SU-DHL-6 (cell line): ENCODE results near the gene KAT6B.

Experiments
- H2AFZ ChIP-seq: fragments of 200-600 bp; sonication (generic); 2 replicates; pipeline ENCODE4 v1.6.1; 2014; ENCODE audit warnings: low read depth, mild to moderate bottlenecking, moderate library complexity, mixed read lengths, antibody characterized with exemption, low read length; ENCODE audit not compliant: severe bottlenecking
- H3F3A ChIP-seq: fragments of 200-600 bp; shearing (Covaris generic); 2 replicates; pipeline ENCODE4 v1.6.0; 2016; ENCODE audit warnings: antibody characterized with exemption, mild to moderate bottlenecking; ENCODE audit not compliant: insufficient read depth
- H3K27ac ChIP-seq: fragments of 200-600 bp; sonication (generic); 2 replicates; pipeline ENCODE4 v1.5.1; 2016; ENCODE audit warnings: low read depth, mild to moderate bottlenecking, low read length, moderate library complexity, mixed read lengths
- H3K27me3 ChIP-seq: fragments of 200-600 bp; sonication (generic), shearing (Covaris generic); 2 replicates; pipeline ENCODE4 v1.6.0; 2014; ENCODE audit warnings: mild to moderate bottlenecking, low read length
- H3K36me3 ChIP-seq: fragments of 200-600 bp; sonication (generic); 2 replicates; pipeline ENCODE4 v1.6.1; 2014; ENCODE audit warnings: mild to moderate bottlenecking, low read length, mixed read lengths
- H3K4me2 ChIP-seq: fragments of 300-600, 200-600 bp; shearing (Covaris generic), sonication (generic); 2 replicates; pipeline ENCODE4 v1.6.0; 2014; ENCODE audit warnings: low read length, low read depth, mild to moderate bottlenecking; ENCODE audit not compliant: poor library complexity, severe bottlenecking
- H3K4me3 ChIP-seq: fragments of 200-600 bp; sonication (generic); 2 replicates; pipeline ENCODE4 v1.5.1; 2014; ENCODE audit warnings: antibody characterized with exemption, low read length, mild to moderate bottlenecking, mixed read lengths; ENCODE audit not compliant: insufficient read depth, poor library complexity, severe bottlenecking
- H3K79me2 ChIP-seq: fragments of 200-600 bp; sonication (generic); 2 replicates; pipeline ENCODE4 v1.6.1; 2014; ENCODE audit warnings: mild to moderate bottlenecking, low read length, moderate library complexity; ENCODE audit not compliant: insufficient read depth
- H3K9ac ChIP-seq: fragments of 200-600 bp; sonication (generic); 2 replicates; pipeline ENCODE4 v1.7.0; 2014; ENCODE audit warnings: mild to moderate bottlenecking, low read length
- H3K9me2 ChIP-seq: fragments of 200-600 bp; sonication (generic); replicated peaks from 2 replicates; pipeline ENCODE4 v1.6.1; 2014; ENCODE audit warnings: low read length; ENCODE audit not compliant: insufficient read depth
- H3K9me3 ChIP-seq: fragments of 200-600 bp; sonication (generic); 2 replicates; pipeline ENCODE4 v1.6.1; 2014; ENCODE audit warnings: low read length, mixed read lengths; ENCODE audit not compliant: insufficient read depth
- H4K20me1 ChIP-seq: fragments of 200-600 bp; sonication (generic); 2 replicates; pipeline ENCODE4 v1.6.1; 2014; ENCODE audit warnings: low read depth, mild to moderate bottlenecking, antibody characterized with exemption, low read length, moderate library complexity, mixed read lengths
- CTCF ChIP-seq: fragments of 200-600 bp; sonication (generic); IDR thresholded peaks from one replicate; pipeline ENCODE4 v1.5.1; 2017; ENCODE audit warnings: antibody characterized with exemption, mild to moderate bottlenecking, low read length, moderate library complexity; ENCODE audit not compliant: insufficient read depth, poor library complexity, severe bottlenecking
- EZH2phosphoT487 ChIP-seq: fragments of 200-600 bp; sonication (generic), shearing (Covaris generic); conservative IDR thresholded peaks from 2 replicates; pipeline ENCODE4 v1.6.1; 2018; ENCODE audit warnings: mild to moderate bottlenecking, antibody characterized with exemption, low read length, moderate library complexity, mixed read lengths

The KAT6B gene

GRCh38 chr10:75020168-75020567 lies 193.8 kb downstream of the KAT6B start:
- H3K9me3 ChIP-seq: no peaks in the 10 kb centered on the region
- no peaks in the 10 kb centered on the region for H3F3A ChIP-seq
- no peak for TF ChIP-seq EZH2phosphoT487
- no peak for TF ChIP-seq CTCF
- H3K4me2 ChIP-seq: no peak overlapping the region
- H3K9ac ChIP-seq: no peak overlapping the region
- H3K27me3 ChIP-seq: no peaks in the 10 kb centered on the region
- no peaks in the 10 kb centered on the region for H3K9me2 ChIP-seq
- peaks cover under 1% of the 10 kb centered on the region; the same call in 1 of the 2 replicates for H3K36me3 ChIP-seq
- H3K79me2 ChIP-seq: no peaks in the 10 kb centered on the region
- no peaks in the 10 kb centered on the region for H4K20me1 ChIP-seq
- H3K4me3 ChIP-seq: no peak overlapping the region
- H2AFZ ChIP-seq: no peak overlapping the region
- H3K27ac ChIP-seq: no peak overlapping the region

GRCh38 chr10:75021379-75022249 lies 195.2 kb downstream of the KAT6B start:
- no peaks in the 10 kb centered on the region for H3K79me2 ChIP-seq
- no peak overlapping the region for H3K4me2 ChIP-seq
- no peak overlapping the region for H3K4me3 ChIP-seq
- H3K9ac ChIP-seq: no peak overlapping the region
- H3K9me3 ChIP-seq: no peaks in the 10 kb centered on the region
- no peaks in the 10 kb centered on the region for H3K9me2 ChIP-seq
- no peak overlapping the region for H3K27ac ChIP-seq
- peaks cover 3% of the 10 kb centered on the region; the same call in 1 of the 2 replicates for H3K36me3 ChIP-seq
- H2AFZ ChIP-seq: no peak overlapping the region
- H4K20me1 ChIP-seq: no peaks in the 10 kb centered on the region
- H3K27me3 ChIP-seq: no peaks in the 10 kb centered on the region
- H3F3A ChIP-seq: no peaks in the 10 kb centered on the region
- TF ChIP-seq CTCF (no peak), EZH2phosphoT487 (no peak)

- no peak overlapping the region for H2AFZ ChIP-seq
- H3K4me3 ChIP-seq: no peak overlapping the region
- H3K36me3 ChIP-seq: peaks cover 3% of the 10 kb centered on the region; the same call in 1 of the 2 replicates
- no peaks in the 10 kb centered on the region for H4K20me1 ChIP-seq
- no peak overlapping the region for H3K4me2 ChIP-seq
- H3K79me2 ChIP-seq: no peaks in the 10 kb centered on the region
- TF ChIP-seq CTCF (no peak), EZH2phosphoT487 (no peak)
- no peaks in the 10 kb centered on the region for H3K9me3 ChIP-seq
- H3F3A ChIP-seq: no peaks in the 10 kb centered on the region
- no peaks in the 10 kb centered on the region for H3K9me2 ChIP-seq
- H3K27ac ChIP-seq: no peak overlapping the region
- no peak overlapping the region for H3K9ac ChIP-seq
- H3K27me3 ChIP-seq: no peaks in the 10 kb centered on the region
Measured at GRCh38 chr10:75023074-75023473, 196.7 kb downstream of the KAT6B start.
